Loucy (cell line): ENCODE measurements around the gene TTC7B.

Experiments
- H2AFZ ChIP-seq: fragments of 200-600 bp; sonication (generic); 2 replicates; pipeline ENCODE4 v1.6.0; 2016; ENCODE audit warnings: antibody characterized with exemption, mild to moderate bottlenecking, low read length, moderate library complexity
- H3F3A ChIP-seq: fragments of 200-600 bp; 2 replicates; pipeline ENCODE4 v1.6.0; 2016; ENCODE audit warnings: antibody characterized with exemption, low read depth, mild to moderate bottlenecking
- H3K27me3 ChIP-seq: fragments of 200-600 bp; sonication (generic); 2 replicates; pipeline ENCODE4 v1.6.1; 2014; ENCODE audit warnings: low read length, mild to moderate bottlenecking; ENCODE audit not compliant: insufficient read depth, poor library complexity, severe bottlenecking
- H3K36me3 ChIP-seq: fragments of 200-600 bp; sonication (generic); 2 replicates; pipeline ENCODE4 v1.6.1; 2016; ENCODE audit warnings: low read length; ENCODE audit not compliant: insufficient read depth
- H3K4me1 ChIP-seq: fragments of 200-600 bp; sonication (generic); 2 replicates; pipeline ENCODE4 v1.5.1; 2014; ENCODE audit warnings: low read length, mild to moderate bottlenecking; ENCODE audit not compliant: insufficient read depth, poor library complexity, severe bottlenecking
- H3K4me2 ChIP-seq: fragments of 200-600 bp; sonication (generic); 2 replicates; pipeline ENCODE4 v1.6.0; 2014; ENCODE audit warnings: antibody characterized with exemption, low read length, low read depth, mild to moderate bottlenecking; ENCODE audit not compliant: poor library complexity, severe bottlenecking
- H3K4me3 ChIP-seq: fragments of 200-600 bp; sonication (generic); 2 replicates; pipeline ENCODE4 v1.5.1; 2014; ENCODE audit warnings: low read length, mild to moderate bottlenecking, mixed read lengths; ENCODE audit not compliant: poor library complexity, severe bottlenecking
- H3K79me2 ChIP-seq: fragments of 200-600 bp; sonication (generic); 2 replicates; pipeline ENCODE4 v1.6.1; 2014; ENCODE audit warnings: low read length; ENCODE audit not compliant: insufficient read depth
- H3K9ac ChIP-seq: fragments of 200-600 bp; sonication (generic); 2 replicates; pipeline ENCODE4 v1.6.0; 2014; ENCODE audit warnings: mild to moderate bottlenecking, low read depth, low read length, moderate library complexity; ENCODE audit not compliant: poor library complexity, severe bottlenecking
- H3K9me2 ChIP-seq: fragments of 200-600 bp; sonication (generic); replicated peaks from 2 replicates; pipeline ENCODE4 v1.6.1; 2016; ENCODE audit warnings: low read depth, low read length, mixed read lengths
- H3K9me3 ChIP-seq: fragments of 200-600 bp; sonication (generic); 2 replicates; pipeline ENCODE4 v1.6.1; 2014; ENCODE audit warnings: mild to moderate bottlenecking, antibody characterized with exemption, low read length, low read depth; ENCODE audit not compliant: insufficient read depth
- H4K20me1 ChIP-seq: fragments of 200-600 bp; sonication (generic); 2 replicates; pipeline ENCODE4 v1.6.0; 2014; ENCODE audit warnings: antibody characterized with exemption, low read length, mild to moderate bottlenecking; ENCODE audit not compliant: insufficient read depth, poor library complexity, severe bottlenecking
- CTCF ChIP-seq: fragments of 200-600 bp; sonication (generic); conservative IDR thresholded peaks from 2 replicates; pipeline ENCODE4 v1.5.1; 2014; ENCODE audit warnings: mild to moderate bottlenecking, antibody characterized with exemption, low read length
- EZH2phosphoT487 ChIP-seq: fragments of 200-600 bp; IDR thresholded peaks from 2 replicates; pipeline ENCODE4 v1.6.1; 2018; ENCODE audit warnings: antibody characterized with exemption, mild to moderate bottlenecking, moderate library complexity, borderline replicate concordance

TTC7B gene

GRCh38 chr14:90820958-90821357 lies 4.7 kb upstream of the TTC7B start:
- H3K9me3 ChIP-seq = no peaks in the 10 kb centered on the region; the same call in 1 of the 2 replicates
- H3F3A ChIP-seq = no peaks in the 10 kb centered on the region
- H3K4me3 ChIP-seq = no peak overlapping the region
- no peak overlapping the region for H2AFZ ChIP-seq
- no peaks in the 10 kb centered on the region for H3K9me2 ChIP-seq
- H3K4me1 ChIP-seq = peaks cover 5% of the 10 kb centered on the region
- H3K27me3 ChIP-seq = no peaks in the 10 kb centered on the region
- TF ChIP-seq CTCF (no peak), EZH2phosphoT487 (no peak)
- no peak overlapping the region for H3K9ac ChIP-seq
- no peak overlapping the region for H3K4me2 ChIP-seq
- H3K79me2 ChIP-seq = no peaks in the 10 kb centered on the region
- no peaks in the 10 kb centered on the region for H4K20me1 ChIP-seq
- no peaks in the 10 kb centered on the region for H3K36me3 ChIP-seq

GRCh38 chr14:90819734-90820393 lies 3.6 kb upstream of the TTC7B start:
- no peaks in the 10 kb centered on the region for H3F3A ChIP-seq
- peaks cover 13% of the 10 kb centered on the region for H3K4me1 ChIP-seq
- H4K20me1 ChIP-seq = no peaks in the 10 kb centered on the region
- H3K79me2 ChIP-seq = peaks cover 10% of the 10 kb centered on the region
- H3K4me3 ChIP-seq = no peak overlapping the region
- no peaks in the 10 kb centered on the region for H3K27me3 ChIP-seq
- no peaks in the 10 kb centered on the region for H3K36me3 ChIP-seq
- no peak overlapping the region for H3K4me2 ChIP-seq
- no peaks in the 10 kb centered on the region for H3K9me2 ChIP-seq
- H3K9ac ChIP-seq = no peak overlapping the region
- H3K9me3 ChIP-seq = no peaks in the 10 kb centered on the region; the same call in 1 of the 2 replicates
- TF ChIP-seq CTCF (no peak), EZH2phosphoT487 (no peak)
- no peak overlapping the region for H2AFZ ChIP-seq

GRCh38 chr14:90818715-90819114 lies 2.5 kb upstream of the TTC7B start:
- Histone ChIP-seq H3K79me2 (peaks cover 21% of the 10 kb centered on the region), H2AFZ (no peak overlapping the region), H3K4me3 (no peak overlapping the region), H4K20me1 (no peaks in the 10 kb centered on the region), H3F3A (no peaks in the 10 kb centered on the region), H3K36me3 (no peaks in the 10 kb centered on the region), H3K9me3 (no peaks in the 10 kb centered on the region; the same call in 1 of the 2 replicates), H3K4me2 (no peak overlapping the region), H3K9me2 (no peaks in the 10 kb centered on the region), H3K9ac (no peak overlapping the region), H3K4me1 (peaks cover 24% of the 10 kb centered on the region), H3K27me3 (no peaks in the 10 kb centered on the region)
- no peak for TF ChIP-seq EZH2phosphoT487
- no peak for TF ChIP-seq CTCF
